ENCODE results near the gene C12orf57.

GRCh38 chr12:6970096-6970527 lies 26.3 kb downstream of the C12orf57 start:
- TF ChIP-seq EZH2 (IDR thresholded peaks at IDR 0.05; ENCODE audit: low read depth, low read length, severe bottlenecking) (no peak), KDM5A (IDR thresholded peaks at IDR 0.05; ENCODE audit: low read length) (no peak; the same call in 1 of the 2 replicates), TBP (IDR thresholded peaks at IDR 0.05; ENCODE audit: low read depth, low read length) (no peak), TAF1 (IDR thresholded peaks at IDR 0.05; ENCODE audit: low read depth, low read length) (no peak), CBX5 (IDR thresholded peaks at IDR 0.05; ENCODE audit: low read depth, low read length) (no peak), EP300 (IDR thresholded peaks at IDR 0.05; ENCODE audit: borderline replicate concordance in 1 of 2, low read depth in 2 of 2, low read length in 2 of 2) (no peak), POLR2A (IDR thresholded peaks at IDR 0.05; ENCODE audit: control extremely low read depth in 1 of 2, low read depth in 2 of 2, low read length in 2 of 2) (no peak; a peak in 1 of 3 replicates)

Data from H1 (cell line).